OCI-M1 (cell line): ENCODE measurements around the gene NTF4.
A peak's percentile ranks its signal among the peaks of the same experiment; 100 is the strongest.
"Not testable (repeated sequence)": the region's sequence is repeated elsewhere in the genome, so short reads cannot be mapped to it uniquely, and the experiment has no call there.

ENCODE experiments used
- DNase-seq: peaks from one replicate; lab custom pipeline; 2025; lab: John Stamatoyannopoulos, UW

Gene NTF4

DNA sequence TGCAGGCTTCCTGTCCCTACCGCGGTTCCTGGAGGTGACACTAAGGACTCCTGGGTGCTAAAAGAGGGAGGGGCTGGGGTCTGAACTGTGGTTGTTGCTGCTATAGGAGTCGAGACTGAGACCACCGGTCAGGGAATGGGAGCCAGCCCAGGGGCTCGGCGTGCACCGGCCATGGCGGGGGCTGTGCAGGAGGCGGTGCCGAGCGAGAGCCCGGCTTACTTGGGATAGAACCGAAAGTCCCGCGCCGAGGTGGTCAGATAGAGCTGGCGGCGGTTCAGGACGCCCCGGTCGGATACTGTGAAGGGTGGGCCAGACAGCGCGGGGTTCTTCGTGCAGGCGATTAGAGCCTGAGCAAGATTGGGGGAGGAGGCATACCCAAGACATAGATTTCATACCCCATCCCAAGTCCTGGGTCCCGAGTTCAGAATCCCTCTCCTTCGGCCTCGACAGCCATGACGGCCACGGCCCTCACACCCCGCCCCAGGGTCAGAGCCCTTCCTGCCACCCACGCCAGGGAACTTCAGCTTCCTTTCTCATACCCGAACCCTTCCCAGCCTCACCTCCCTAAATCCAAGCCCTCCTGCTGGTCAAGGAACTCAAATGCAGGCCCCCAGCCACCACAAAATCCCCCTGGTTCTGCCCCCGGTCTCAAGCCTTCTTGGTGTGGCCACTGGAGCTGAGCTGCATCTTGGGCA is 7.6 kb downstream of the NTF4 start:
- DNase-seq, result not testable (repeated sequence)

DNA sequence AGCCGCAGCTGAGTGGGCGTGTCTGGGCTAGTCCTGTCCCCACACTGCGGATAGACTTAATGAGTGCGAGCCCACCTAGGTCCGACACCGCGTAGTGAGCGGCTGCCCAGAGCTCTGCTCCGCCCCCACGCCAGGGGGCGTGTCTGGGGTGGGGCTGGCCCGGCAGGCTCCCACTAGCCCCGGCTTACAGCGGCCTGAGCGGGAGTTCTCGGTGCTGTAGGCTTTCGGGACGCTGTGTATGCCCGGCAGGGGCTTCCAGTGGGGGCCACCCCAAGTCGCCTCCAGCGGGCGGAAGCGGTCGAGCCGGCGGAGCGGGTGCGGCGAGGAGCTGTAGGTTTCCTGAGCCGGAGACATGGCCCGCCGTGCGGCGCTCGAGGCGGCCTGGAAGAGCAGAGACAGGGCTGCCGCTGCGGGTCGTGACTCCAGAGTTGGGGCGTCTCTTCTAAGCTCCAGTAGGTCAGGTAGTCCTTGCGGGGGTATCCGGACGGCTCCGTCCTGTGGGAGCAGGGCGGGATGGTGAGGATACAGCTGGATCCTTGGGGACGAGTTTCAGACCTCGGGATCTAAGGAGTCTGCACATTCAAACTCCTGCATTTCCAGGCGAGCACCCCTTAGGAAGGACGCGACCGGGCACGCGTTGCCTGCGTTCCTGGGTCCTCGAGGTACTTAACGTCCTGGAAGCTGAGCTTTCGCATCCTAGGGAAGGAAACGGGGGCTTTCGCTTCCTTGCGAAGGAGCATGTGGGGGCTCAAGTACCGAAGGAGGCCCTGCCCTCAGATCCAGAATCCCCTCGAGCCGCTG is 8.3 kb downstream of the NTF4 start:
- DNase-seq, result peak; percentile 70

DNA sequence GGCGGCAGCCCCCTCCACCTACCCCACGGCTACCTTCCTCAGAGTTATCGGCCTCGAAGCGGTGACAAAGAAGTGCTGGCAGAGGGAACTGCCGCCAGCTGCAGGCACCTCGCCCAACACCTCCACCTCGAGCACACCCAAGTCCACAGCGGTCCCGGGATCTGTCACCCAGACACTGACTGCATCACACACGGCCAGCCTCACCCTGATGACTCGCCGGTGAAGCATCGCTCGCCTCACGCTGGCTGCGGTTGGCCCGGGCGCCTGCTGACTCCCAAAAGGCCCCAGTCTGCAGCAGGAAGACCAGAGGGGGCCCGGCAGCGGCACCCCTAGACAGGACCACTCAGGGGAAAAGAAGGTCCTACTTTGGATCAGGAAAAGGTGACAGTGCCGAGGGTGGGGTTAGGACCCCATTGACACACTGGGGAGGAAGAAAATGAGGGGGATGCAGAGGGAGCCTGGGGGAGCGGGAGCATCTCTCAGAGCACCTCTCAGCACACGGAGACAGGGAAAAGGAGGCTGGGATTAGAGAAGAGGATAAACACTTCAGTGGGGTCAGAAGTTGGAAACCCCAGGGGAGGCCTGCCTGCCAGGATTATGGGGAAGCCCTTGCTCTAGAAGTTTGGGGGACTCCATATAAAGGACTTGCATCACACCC is 14.1 kb downstream of the NTF4 start:
- DNase-seq, result not testable (repeated sequence)

DNA sequence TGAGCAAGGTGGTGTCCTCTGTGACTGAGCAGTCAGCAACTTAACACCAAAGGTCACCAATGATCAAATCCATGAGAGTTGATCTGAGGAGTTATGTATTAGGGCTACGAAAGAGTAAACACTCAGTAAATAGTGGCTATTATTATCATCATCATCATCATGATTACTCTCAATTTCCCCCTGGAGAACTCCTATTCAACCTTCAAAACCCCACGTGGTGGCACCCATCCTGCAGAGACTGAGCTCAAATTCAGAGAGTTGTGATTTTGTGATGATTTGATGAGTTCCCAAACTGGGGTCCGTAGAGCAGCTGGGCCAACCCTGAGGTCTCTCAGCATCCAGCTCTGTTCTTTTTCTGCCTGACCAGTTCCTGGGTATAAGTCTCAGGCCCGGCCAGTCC is 14.8 kb downstream of the NTF4 start:
- DNase-seq, result not testable (repeated sequence)

DNA sequence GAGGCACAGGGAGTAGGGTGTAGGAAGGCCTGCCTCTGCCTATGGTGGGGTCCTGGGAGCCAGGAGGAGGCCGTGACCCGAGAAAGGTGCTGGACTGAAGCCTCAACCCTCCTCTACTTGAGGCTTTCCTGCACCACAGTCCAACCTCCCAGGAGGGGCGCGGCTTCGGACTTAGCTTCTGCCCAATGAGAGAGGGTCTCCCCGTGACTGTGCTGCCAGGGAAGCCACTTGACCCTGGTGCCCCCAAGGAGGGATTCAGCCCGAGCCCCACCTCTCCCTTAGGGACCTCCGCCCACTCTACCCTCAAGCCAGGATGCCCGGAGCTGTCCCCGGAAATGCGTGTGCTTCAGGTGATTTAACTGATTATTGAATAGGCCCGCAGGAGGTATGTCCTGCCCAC is 15.6 kb downstream of the NTF4 start, which contains the start of gene CGB8:
TSS of gene CGB8 (minus strand) at position 101 of the 400 bp plus-strand sequence. CDS start 372 bp downstream, outside the sequence.
- DNase-seq, result not testable (repeated sequence)

DNA sequence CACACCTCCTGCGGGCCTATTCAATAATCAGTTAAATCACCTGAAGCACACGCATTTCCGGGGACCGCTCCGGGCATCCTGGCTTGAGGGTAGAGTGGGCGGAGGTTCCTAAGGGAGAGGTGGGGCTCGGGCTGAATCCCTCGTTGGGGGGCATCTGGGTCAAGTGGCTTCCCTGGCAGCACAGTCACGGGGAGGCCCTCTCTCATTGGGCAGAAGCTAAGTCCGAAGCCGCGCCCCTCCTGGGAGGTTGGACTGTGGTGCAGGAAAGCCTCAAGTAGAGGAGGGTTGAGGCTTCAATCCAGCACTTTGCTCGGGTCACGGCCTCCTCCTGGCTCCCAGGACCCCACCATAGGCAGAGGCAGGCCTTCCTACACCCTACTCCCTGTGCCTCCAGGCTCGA is 21.1 kb downstream of the NTF4 start, which contains the start of gene CGB5:
TSS of gene CGB5 (plus strand) at position 301 of the 400 bp plus-strand sequence. CDS start 362 bp downstream, outside the sequence.
- not testable (repeated sequence) for DNase-seq

DNA sequence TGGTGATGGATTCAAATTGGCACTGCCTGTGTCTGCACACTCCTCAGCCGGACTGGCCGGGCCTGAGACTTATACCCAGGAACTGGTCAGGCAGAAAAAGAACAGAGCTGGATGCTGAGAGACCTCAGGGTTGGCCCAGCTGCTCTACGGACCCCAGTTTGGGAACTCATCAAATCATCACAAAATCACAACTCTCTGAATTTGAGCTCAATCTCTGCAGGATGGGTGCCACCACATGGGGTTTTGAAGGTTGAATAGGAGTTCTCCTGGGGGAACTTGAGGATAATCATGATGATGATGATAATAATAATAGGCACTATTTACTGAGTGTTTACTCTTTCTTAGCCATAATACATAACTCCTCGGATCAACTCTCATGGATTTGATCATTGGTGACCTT is 22.0 kb downstream of the NTF4 start:
- DNase-seq, result not testable (repeated sequence)

DNA sequence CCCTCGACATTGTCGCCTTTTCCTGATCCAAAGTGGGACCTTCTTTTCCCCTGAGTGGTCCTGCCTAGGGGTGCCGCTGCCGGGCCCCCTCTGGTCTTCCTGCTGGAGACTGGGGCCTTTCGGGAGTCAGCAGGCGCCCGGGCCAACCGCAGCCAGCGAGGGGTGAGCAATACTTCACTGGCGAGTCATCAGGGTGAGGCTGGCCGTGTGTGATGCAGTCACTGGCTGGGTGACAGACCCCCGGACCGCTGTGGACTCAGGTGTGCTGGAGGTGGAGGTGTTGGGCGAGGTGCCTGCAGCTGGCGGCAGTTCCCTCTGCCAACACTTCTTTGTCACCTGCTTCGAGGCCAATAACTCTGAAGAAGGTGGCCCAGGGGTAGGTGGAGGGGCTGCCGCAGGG is 22.4 kb downstream of the NTF4 start:
- DNase-seq, result no peak

DNA sequence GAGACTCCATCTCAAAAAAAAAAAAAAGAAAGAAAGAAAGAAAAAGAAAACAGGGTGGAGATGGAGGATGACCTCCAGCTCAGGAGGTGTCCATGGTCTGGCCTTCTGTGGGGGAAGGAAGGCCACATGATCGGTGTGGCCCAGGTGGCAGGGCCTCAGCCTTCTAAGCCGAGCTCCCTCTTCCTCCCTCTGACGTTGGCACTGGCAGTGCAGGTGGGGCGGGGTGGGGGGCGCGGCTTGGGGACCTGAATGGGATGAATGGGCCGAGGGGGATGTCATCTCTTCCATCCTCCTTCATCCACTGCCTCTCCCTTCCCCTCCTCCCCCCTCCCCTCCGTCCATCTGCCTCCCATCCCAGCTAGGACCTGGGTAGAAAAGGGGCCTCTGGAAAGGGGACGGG is 24.9 kb downstream of the NTF4 start:
- not testable (repeated sequence) for DNase-seq

DNA sequence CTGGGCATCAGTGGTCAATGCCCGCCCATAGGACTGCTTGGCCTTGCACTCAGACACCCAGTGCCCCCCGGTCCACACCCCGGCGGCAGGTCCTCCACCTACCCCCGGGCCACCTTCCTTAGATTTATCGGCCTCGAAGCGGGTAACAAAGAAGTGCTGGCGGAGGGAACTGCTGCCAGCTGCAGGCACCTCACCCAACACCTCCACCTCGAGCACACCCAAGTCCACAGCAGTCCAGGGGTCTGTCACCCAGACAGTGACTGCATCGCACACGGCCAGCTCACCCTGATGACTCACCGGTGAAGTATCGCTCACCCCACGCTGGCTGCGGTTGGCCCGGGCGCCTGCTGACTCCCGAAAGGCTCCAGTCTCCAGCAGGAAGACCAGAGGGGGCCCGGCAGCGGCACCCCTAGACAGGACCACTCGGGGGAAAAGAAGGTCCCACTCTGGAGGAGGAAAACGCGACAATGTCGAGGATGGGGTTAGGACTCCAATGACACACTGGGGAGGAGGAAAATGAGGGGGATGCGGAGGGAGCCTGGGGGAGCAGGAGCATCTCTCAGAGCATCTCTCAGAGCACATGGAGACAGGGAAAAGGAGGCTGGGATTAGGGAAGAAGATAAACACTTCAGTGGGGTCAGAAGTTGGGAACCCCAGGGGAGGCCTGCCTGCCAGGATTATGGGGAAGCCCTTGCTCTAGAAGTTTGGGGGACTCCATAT is 25.9 kb downstream of the NTF4 start:
- DNase-seq, result not testable (repeated sequence)

DNA sequence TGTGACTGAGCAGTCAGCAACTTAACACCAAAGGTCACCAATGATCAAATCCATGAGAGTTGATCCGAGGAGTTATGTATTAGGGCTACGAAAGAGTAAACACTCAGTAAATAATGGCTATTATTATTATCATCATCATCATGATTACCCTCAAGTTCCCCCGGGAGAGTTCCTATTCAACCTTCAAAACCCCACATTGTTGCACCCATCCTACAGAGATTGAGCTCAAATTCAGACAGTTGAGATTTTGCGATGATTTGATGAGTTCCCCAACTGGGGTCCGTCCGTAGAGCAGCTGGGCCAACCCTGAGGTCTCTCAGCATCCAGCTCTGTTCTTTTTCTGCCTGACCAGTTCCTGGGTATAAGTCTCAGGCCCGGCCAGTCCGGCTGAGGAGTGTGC is 26.5 kb downstream of the NTF4 start:
- not testable (repeated sequence) for DNase-seq

DNA sequence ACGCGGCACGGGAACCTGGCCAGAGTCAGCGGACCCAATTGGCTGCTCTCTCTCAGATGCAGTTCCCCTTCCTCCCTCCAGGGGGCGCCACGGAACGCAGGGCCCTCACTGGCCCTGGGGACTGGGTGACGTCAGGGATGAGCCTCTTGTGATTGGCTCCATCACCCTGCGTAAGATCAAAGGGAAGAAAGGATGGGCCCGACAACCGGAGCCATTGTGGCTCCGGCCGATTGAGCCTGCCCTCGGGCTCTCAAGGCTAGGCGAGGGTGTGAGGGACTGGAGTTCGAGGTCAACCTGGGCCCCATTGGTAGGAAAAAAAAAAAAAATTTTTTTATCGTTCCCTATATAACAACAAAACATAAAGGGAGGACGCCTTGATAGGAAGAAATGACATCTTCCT is 27.8 kb downstream of the NTF4 start, which contains the start of gene CGB1:
TSS of gene CGB1 (minus strand) at position 81 of the 400 bp plus-strand sequence. CDS start 184 bp downstream, outside the sequence.
- DNase-seq, result peak; percentile 82

DNA sequence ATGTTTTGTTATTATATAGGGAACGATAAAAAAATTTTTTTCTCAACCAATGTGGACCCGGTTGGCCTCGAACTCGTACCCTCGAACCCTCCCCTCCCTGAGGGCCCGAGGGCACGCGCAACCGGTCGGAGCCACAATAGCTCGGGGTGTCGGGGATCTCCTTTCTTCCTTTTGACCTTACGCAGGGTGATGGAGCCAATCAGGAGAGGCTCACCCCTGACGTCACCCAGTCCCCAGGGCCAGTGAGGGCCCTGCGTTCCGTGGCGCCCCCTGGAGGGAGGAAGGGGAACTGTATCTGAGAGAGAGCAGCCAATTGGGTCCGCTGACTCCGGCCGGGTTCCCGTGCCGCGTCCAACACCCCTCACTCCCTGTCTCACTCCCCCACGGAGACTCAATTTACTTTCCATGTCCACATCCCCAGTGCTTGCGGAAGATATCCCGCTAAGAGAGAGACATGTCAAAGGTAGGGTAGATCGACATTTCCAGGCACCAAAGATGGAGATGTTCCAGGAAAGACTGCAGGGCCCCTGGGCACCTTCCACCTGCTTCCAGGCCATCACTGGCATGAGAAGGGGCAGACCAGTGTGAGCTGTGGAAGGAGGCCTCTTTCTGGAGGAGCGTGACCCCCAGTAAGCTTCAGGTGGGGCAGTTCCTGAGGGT is 32.8 kb downstream of the NTF4 start, which contains the start of gene CGB2:
TSS of gene CGB2 (plus strand) at position 249 of the 660 bp plus-strand sequence. CDS start at position 455, 206 bp downstream.
- peak; percentile 88 for DNase-seq

DNA sequence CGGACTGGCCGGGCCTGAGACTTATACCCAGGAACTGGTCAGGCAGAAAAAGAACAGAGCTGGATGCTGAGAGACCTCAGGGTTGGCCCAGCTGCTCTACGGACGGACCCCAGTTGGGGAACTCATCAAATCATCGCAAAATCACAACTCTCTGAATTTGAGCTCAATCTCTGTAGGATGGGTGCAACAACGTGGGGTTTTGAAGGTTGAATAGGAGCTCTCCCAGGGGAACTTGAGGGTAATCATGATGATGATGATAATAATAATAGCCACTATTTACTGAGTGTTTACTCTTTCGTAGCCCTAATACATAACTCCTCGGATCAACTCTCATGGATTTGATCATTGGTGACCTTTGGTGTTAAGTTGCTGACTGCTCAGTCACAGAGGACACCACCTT is 34.3 kb downstream of the NTF4 start:
- DNase-seq, result not testable (repeated sequence)

DNA sequence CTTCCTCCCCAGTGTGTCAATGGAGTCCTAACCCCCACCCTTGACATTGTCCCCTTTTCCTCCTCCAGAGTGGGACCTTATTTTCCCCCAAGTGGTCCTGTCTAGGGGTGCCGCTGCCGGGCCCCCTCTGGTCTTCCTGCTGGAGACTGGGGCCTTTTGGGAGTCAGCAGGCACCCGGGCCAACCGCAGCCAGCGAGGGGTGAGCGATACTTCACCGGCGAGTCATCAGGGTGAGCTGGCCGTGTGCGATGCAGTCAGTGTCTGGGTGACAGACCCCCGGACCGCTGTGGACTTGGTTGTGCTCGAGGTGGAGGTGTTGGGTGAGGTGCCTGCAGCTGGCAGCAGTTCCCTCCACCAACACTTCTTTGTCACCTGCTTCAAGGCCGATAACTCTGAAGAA is 34.9 kb downstream of the NTF4 start:
- not testable (repeated sequence) for DNase-seq

DNA sequence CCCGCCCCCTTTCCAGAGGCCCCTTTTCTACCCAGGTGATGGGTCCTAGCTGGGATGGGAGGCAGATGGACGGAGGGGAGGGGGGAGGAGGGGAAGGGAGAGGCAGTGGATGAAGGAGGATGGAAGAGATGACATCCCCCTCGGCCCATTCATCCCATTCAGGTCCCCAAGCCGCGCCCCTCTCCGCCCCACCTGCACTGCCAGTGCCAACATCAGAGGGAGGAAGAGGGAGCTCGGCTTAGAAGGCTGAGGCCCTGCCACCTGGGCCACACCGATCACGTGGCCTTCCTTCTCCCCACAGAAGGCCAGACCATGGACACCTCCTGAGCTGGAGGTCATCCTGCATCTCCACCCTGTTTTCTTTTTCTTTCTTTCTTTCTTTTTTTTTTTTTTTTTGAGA is 35.9 kb downstream of the NTF4 start:
- DNase-seq, result not testable (repeated sequence)

DNA sequence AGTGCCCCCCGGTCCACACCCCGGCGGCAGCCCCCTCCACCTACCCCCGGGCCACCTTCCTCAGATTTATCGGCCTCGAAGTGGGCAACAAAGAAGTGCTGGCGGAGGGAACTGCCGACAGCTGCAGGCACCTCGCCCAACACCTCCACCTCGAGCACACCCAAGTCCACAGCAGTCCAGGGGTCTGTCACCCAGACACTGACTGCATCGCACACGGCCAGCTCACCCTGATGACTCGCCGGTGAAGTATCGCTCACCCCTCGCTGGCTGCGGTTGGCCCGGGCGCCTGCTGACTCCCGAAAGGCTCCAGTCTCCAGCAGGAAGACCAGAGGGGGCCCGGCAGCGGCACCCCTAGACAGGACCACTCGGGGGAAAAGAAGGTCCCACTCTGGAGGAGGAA is 39.0 kb downstream of the NTF4 start:
- DNase-seq, result not testable (repeated sequence)

DNA sequence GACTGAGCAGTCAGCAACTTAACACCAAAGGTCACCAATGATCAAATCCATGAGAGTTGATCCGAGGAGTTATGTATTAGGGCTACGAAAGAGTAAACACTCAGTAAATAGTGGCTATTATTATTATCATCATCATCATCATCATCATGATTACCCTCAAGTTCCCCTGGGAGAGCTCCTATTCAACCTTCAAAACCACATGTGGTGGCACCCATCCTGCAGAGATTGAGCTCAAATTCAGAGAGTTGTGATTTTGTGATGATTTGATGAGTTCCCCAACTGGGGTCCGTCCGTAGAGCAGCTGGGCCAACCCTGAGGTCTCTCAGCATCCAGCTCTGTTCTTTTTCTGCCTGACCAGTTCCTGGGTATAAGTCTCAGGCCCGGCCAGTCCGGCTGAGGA is 39.5 kb downstream of the NTF4 start:
- not testable (repeated sequence) for DNase-seq

DNA sequence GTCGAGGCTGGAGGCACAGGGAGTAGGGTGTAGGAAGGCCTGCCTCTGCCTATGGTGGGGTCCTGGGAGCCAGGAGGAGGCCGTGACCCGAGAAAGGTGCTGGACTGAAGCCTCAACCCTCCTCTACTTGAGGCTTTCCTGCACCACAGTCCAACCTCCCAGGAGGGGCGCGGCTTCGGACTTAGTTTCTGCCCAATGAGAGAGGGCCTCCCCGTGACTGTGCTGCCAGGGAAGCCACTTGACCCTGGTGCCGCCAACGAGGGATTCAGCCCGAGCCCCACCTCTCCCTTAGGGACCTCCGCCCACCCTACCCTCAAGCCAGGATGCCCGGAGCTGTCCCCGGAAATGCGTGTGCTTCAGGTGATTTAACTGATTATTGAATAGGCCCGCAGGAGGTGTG is 40.4 kb downstream of the NTF4 start, which contains the start of gene CGB3:
TSS of gene CGB3 (minus strand) at position 101 of the 400 bp plus-strand sequence. CDS start 362 bp downstream, outside the sequence.
- not testable (repeated sequence) for DNase-seq

DNA sequence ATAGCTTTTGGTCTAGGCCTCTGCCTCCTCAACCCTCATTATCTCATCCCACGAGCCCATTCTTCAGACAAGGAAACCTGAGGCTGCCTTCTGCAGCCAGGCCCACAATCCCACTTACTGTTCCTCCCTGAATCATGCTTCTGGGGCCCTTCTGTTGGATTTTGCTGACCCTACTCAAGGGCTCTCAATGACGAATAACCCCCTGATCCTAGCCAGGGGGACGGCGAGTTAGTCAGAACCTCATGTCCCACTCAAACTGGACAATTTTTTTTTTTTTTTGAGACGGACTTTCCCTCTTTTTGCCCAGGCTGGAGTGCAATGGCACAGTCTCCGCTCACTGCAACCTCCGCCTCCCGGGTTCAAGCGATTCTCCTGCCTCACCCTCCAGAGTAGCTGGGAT is 42.5 kb downstream of the NTF4 start:
- no peak for DNase-seq
